MM.1S (cell line): ENCODE measurements around the gene RELN.
A peak's percentile ranks its signal among the peaks of the same experiment; 100 is the strongest.

Experiments
- DNase-seq: peaks from one replicate; pipeline ENCODE4 v3.0.0-alpha.2; 2015
- H2AFZ ChIP-seq: fragments of 300-600 bp; sonication (generic); 2 replicates; pipeline ENCODE4 v1.6.0; 2016; ENCODE audit warnings: antibody characterized with exemption, low read length
- H3F3A ChIP-seq: fragments of 300-600 bp; sonication (generic); 2 replicates; pipeline ENCODE4 v1.6.1; 2016; ENCODE audit warnings: mild to moderate bottlenecking, antibody characterized with exemption, low read length, moderate library complexity, mixed read lengths; ENCODE audit not compliant: insufficient read depth
- H3K27ac ChIP-seq: fragments of 300-600 bp; sonication (generic); 2 replicates; pipeline ENCODE4 v1.5.1; 2016; ENCODE audit warnings: mild to moderate bottlenecking, low read length
- H3K27me3 ChIP-seq: fragments of 300-600 bp; sonication (generic); replicated peaks from 2 replicates; pipeline ENCODE4 v1.6.0; 2016; ENCODE audit warnings: low read length; ENCODE audit not compliant: insufficient read depth
- H3K36me3 ChIP-seq: fragments of 300-600 bp; sonication (generic); replicated peaks from 2 replicates; pipeline ENCODE4 v1.6.1; 2016; ENCODE audit warnings: mild to moderate bottlenecking, low read length, mixed read lengths; ENCODE audit not compliant: insufficient read depth
- H3K4me1 ChIP-seq: fragments of 300-600 bp; sonication (generic); 2 replicates; pipeline ENCODE4 v1.6.1; 2016; ENCODE audit warnings: low read length, mixed read lengths
- H3K4me2 ChIP-seq: fragments of 300-600 bp; sonication (generic); 2 replicates; pipeline ENCODE4 v1.6.0; 2016; ENCODE audit warnings: low read depth, low read length
- H3K4me3 ChIP-seq: fragments of 300-600 bp; sonication (generic); 2 replicates; pipeline ENCODE4 v1.5.1; 2016; ENCODE audit warnings: low read length, mixed read lengths
- H3K79me2 ChIP-seq: fragments of 300-600 bp; sonication (generic); 2 replicates; pipeline ENCODE4 v1.6.1; 2016; ENCODE audit warnings: mixed run types, low read length, mixed read lengths
- H3K9ac ChIP-seq: fragments of 300-600 bp; sonication (generic); 2 replicates; pipeline ENCODE4 v1.6.1; 2016; ENCODE audit warnings: low read length, mixed read lengths
- H3K9me2 ChIP-seq: fragments of 300-600 bp; sonication (generic); replicated peaks from 2 replicates; pipeline ENCODE4 v1.6.1; 2016; ENCODE audit warnings: mild to moderate bottlenecking, low read length, mixed read lengths; ENCODE audit not compliant: insufficient read depth
- H3K9me3 ChIP-seq: fragments of 300-600 bp; sonication (generic); replicated peaks from 2 replicates; pipeline ENCODE4 v1.6.1; 2016; ENCODE audit warnings: mild to moderate bottlenecking, low read length, mixed read lengths; ENCODE audit not compliant: insufficient read depth
- H4K20me1 ChIP-seq: fragments of 300-600 bp; sonication (generic); 2 replicates; pipeline ENCODE4 v1.6.1; 2016; ENCODE audit warnings: mild to moderate bottlenecking, low read length, moderate library complexity, mixed read lengths; ENCODE audit not compliant: insufficient read depth
- EZH2 ChIP-seq: fragments of 300-600 bp; sonication (generic); optimal IDR thresholded peaks from 2 replicates; pipeline ENCODE3; 2017; ENCODE audit warnings: low read depth, mild to moderate bottlenecking, antibody characterized with exemption, low read length, mixed read lengths
- EZH2phosphoT487 ChIP-seq: fragments of 300-600 bp; sonication (generic); IDR thresholded peaks from 2 replicates; pipeline ENCODE4 v1.6.1; 2018; ENCODE audit warnings: antibody characterized with exemption, low read length
- TF ChIP-seq, protein P1 (sequence below): fragments of 300-600 bp; sonication (generic); IDR thresholded peaks from 2 replicates; pipeline ENCODE4 v1.5.1; 2016; ENCODE audit warnings: antibody characterized with exemption, low read length, mixed read lengths

RELN gene

GRCh38 chr7:103766660-103767059 lies 222.8 kb downstream of the RELN start:
- Histone ChIP-seq H3F3A (no peaks in the 10 kb centered on the region), H3K4me2 (0 out of 2 replicates have a peak overlapping the region, but pooled peaks have one; percentile 3), H3K27ac (no peak overlapping the region), H3K9me2 (no peaks in the 10 kb centered on the region), H3K27me3 (no peaks in the 10 kb centered on the region), H2AFZ (no peak overlapping the region), H3K36me3 (no peaks in the 10 kb centered on the region), H4K20me1 (no peaks in the 10 kb centered on the region), H3K4me3 (no peak overlapping the region), H3K9me3 (no peaks in the 10 kb centered on the region), H3K4me1 (peaks cover 8% of the 10 kb centered on the region; the same call in 1 of the 2 replicates), H3K9ac (no peak overlapping the region), H3K79me2 (no peaks in the 10 kb centered on the region)
- DNase-seq, result peak; percentile 40
- TF ChIP-seq, protein P1, sequence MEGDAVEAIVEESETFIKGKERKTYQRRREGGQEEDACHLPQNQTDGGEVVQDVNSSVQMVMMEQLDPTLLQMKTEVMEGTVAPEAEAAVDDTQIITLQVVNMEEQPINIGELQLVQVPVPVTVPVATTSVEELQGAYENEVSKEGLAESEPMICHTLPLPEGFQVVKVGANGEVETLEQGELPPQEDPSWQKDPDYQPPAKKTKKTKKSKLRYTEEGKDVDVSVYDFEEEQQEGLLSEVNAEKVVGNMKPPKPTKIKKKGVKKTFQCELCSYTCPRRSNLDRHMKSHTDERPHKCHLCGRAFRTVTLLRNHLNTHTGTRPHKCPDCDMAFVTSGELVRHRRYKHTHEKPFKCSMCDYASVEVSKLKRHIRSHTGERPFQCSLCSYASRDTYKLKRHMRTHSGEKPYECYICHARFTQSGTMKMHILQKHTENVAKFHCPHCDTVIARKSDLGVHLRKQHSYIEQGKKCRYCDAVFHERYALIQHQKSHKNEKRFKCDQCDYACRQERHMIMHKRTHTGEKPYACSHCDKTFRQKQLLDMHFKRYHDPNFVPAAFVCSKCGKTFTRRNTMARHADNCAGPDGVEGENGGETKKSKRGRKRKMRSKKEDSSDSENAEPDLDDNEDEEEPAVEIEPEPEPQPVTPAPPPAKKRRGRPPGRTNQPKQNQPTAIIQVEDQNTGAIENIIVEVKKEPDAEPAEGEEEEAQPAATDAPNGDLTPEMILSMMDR, result no peak
- TF ChIP-seq EZH2phosphoT487, result no peak
- TF ChIP-seq EZH2, result no peak

DNA sequence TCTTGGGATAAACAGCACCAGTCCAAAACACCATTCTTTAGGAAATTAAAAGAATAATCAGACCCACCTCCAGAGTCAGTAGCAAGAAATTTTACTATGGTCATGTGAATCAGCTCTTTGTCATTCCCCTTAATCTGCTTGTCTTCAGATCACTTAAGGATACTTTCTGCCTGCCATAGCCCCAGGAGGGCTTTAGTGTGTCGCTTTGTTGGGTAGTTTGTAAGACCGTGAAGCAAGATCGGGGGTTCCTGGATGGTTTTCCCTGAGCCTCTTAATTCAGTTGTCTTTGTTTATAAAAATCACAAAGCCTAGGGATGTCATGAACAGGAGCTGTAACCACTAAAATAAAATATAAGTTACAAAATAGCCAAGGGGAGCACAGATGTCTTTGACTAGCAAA lies 223.6 kb downstream of the RELN start:
- H3K27me3 ChIP-seq, result no peaks in the 10 kb centered on the region
- no peaks in the 10 kb centered on the region for H3K36me3 ChIP-seq
- no peak for DNase-seq
- H3K4me3 ChIP-seq, result no peak overlapping the region
- no peaks in the 10 kb centered on the region for H3K9me3 ChIP-seq
- no peaks in the 10 kb centered on the region for H4K20me1 ChIP-seq
- no peak overlapping the region for H2AFZ ChIP-seq
- no peak overlapping the region for H3K27ac ChIP-seq
- H3K79me2 ChIP-seq, result no peaks in the 10 kb centered on the region
- peaks cover 8% of the 10 kb centered on the region; the same call in 1 of the 2 replicates for H3K4me1 ChIP-seq
- TF ChIP-seq, protein P1, result no peak
- TF ChIP-seq EZH2phosphoT487 (no peak), EZH2 (no peak)
- H3K9me2 ChIP-seq, result no peaks in the 10 kb centered on the region
- H3K4me2 ChIP-seq, result no peak overlapping the region
- no peaks in the 10 kb centered on the region for H3F3A ChIP-seq
- no peak overlapping the region for H3K9ac ChIP-seq

DNA sequence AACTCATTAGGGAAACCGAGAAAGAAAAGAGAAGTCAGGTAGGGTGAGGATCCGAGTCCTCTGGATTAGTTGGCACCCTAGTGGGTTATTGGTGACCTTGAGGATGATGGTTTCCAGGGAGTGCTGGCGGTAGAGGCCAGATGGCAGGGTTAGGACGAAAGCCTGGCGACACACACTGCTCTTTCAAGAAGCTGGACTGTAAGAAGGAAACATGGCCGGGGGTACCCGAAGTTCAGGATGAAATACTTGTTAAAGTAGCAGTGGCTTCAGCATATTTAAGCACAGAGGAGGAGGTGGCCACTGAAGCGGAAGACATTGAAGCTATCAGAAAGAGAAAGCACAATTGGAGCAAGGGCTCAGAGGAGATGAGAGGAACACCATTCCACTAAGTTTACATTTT lies 224.6 kb downstream of the RELN start:
- Histone ChIP-seq H3F3A (no peaks in the 10 kb centered on the region), H4K20me1 (no peaks in the 10 kb centered on the region), H3K9me3 (no peaks in the 10 kb centered on the region), H2AFZ (no peak overlapping the region), H3K9me2 (no peaks in the 10 kb centered on the region), H3K4me3 (no peak overlapping the region), H3K36me3 (no peaks in the 10 kb centered on the region), H3K27me3 (no peaks in the 10 kb centered on the region), H3K4me1 (peaks cover 8% of the 10 kb centered on the region; the same call in 1 of the 2 replicates), H3K79me2 (no peaks in the 10 kb centered on the region), H3K9ac (no peak overlapping the region), H3K27ac (no peak overlapping the region), H3K4me2 (no peak overlapping the region)
- DNase-seq, result no peak
- TF ChIP-seq, protein P1, result no peak
- no peak for TF ChIP-seq EZH2phosphoT487
- TF ChIP-seq EZH2, result no peak
